GM15510 (cell line): ENCODE results near the gene SULF2.

Source experiments
- POLR2A ChIP-seq: IDR thresholded peaks from 3 replicates; pipeline ENCODE4 v1.6.1; 2011; ENCODE audit warnings: borderline replicate concordance; ENCODE audit not compliant: insufficient read length; ENCODE audit errors: extremely low read depth

SULF2 gene

GRCh38 chr20:47680804-47681529, 104.3 kb downstream of the SULF2 start:
- TF ChIP-seq POLR2A: no peak

GRCh38 chr20:47679462-47679861, 105.8 kb downstream of the SULF2 start:
- no peak for TF ChIP-seq POLR2A

- no peak for TF ChIP-seq POLR2A
These were observed 106.7 kb downstream of the SULF2 start for GRCh38 chr20:47678536-47678935.

GRCh38 chr20:47677635-47678453, 107.4 kb downstream of the SULF2 start:
- no peak for TF ChIP-seq POLR2A

GRCh38 chr20:47676912-47677634, 108.2 kb downstream of the SULF2 start:
- TF ChIP-seq POLR2A: no peak

GRCh38 chr20:47676219-47676721, 109.0 kb downstream of the SULF2 start:
- TF ChIP-seq POLR2A: no peak

- no peak for TF ChIP-seq POLR2A
These were observed 109.8 kb downstream of the SULF2 start for GRCh38 chr20:47675190-47676142.

- TF ChIP-seq POLR2A: no peak
These were observed 110.6 kb downstream of the SULF2 start for GRCh38 chr20:47674686-47675085.

- no peak for TF ChIP-seq POLR2A
These were observed 111.1 kb downstream of the SULF2 start for GRCh38 chr20:47674145-47674544.

- no peak for TF ChIP-seq POLR2A
These were observed 111.7 kb downstream of the SULF2 start for GRCh38 chr20:47673671-47673955.

- no peak for TF ChIP-seq POLR2A
These were observed 112.2 kb downstream of the SULF2 start for GRCh38 chr20:47672886-47673670.

- TF ChIP-seq POLR2A: no peak
These were observed 113.1 kb downstream of the SULF2 start for GRCh38 chr20:47672166-47672565.

GRCh38 chr20:47670913-47671312, 114.4 kb downstream of the SULF2 start:
- no peak for TF ChIP-seq POLR2A
